Effector memory CD8-positive, alpha-beta T cell (primary cell): ENCODE data around the gene PCSK4.
A peak's percentile ranks its signal among the peaks of the same experiment; 100 is the strongest.

ENCODE experiments used
- ATAC-seq: fragments of 150-1000 bp; cut with Tn5 transposase; replicated peaks from 2 replicates; pipeline ENCODE4 v1.10.0; 2021; ENCODE audit warnings: mild to moderate bottlenecking, moderate library complexity
- DNase-seq, 3 experiments: peaks; one replicate each; pipeline ENCODE4 v3.0.0; 2021
- H3K27ac Mint-ChIP-seq, 2 donors: one replicate each; pipeline ENCODE4 v1.8.0; 2022; ENCODE audit warnings: mild to moderate bottlenecking in 2 of 2, mixed read lengths in 2 of 2, moderate library complexity in 2 of 2
- H3K27me3 Mint-ChIP-seq, 2 donors: one replicate each; pipeline ENCODE4 v1.8.0; 2022; ENCODE audit warnings: mixed read lengths in 2 of 2
- H3K36me3 Mint-ChIP-seq: one replicate; pipeline ENCODE4 v1.8.0; 2022; ENCODE audit warnings: mild to moderate bottlenecking, moderate library complexity, mixed read lengths; ENCODE audit not compliant: insufficient read depth
- H3K4me1 Mint-ChIP-seq, 2 donors: one replicate each; pipeline ENCODE4 v1.8.0; 2022; ENCODE audit warnings: low read depth in 2 of 2, mixed read lengths in 2 of 2
- H3K4me3 Mint-ChIP-seq, 2 donors: one replicate each; pipeline ENCODE4 v1.8.0; 2022; ENCODE audit warnings: mild to moderate bottlenecking in 2 of 2, mixed read lengths in 2 of 2, moderate library complexity in 2 of 2
- H3K9me3 Mint-ChIP-seq, 2 donors: one replicate each; pipeline ENCODE4 v1.8.0; 2022; ENCODE audit warnings: mixed read lengths in 2 of 2

PCSK4 gene

GRCh38 chr19:1451916-1452801 is 38.0 kb downstream of the PCSK4 start:
- H3K36me3 Mint-ChIP-seq, result peaks cover 24% of the 10 kb centered on the region
- H3K27me3 Mint-ChIP-seq, result peaks cover 55 to 86% of the 10 kb centered on the region in 2 donors
- no peaks in the 10 kb centered on the region for H3K9me3 Mint-ChIP-seq

DNA sequence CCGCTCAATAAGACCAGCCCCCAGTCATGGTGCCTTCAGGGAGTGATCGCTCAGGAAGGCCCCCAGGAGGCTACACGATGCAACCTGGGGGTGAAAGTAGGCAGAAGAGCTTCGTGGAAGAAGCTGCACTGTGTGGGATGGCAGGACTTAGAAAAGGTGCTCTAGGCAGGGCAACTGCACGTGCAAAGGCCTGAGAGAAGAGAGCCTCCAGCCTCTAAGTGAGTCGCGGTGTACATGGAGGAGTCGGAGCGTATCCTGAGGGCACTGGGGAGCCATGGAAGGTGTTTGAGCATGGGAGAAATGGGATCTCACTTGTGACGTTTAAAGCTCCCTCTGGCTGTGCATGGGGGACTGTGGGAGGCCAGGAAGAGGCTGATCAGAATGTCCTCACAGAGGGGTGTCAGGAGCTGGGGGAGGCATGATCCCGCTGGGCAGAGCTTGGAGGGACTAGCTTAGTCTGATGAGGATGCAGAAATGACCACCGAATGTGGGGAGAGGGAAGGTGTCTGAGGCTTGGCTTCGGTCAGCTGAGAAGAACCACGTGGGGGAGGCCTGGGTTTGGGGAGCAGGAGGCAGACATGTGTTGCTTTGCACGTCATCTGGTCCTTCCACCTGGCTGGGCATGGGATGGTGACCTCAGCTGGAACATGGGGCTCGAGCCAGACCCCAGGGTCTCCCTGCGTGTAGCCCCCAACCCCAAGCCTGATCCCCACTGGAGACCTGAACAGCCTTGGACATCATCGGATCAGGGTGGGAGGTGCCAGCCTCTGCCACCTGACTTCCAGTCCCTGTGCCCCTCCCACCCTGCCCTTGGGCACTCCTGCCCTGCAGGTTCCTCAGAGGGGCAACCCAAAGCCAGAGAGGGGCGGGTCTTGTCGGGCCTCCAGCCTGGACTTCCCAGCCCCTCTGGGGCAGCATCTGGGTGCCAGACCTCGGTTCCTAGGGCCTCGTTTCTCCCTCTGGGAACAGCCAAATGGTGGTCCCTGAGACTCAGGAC is 39.1 kb downstream of the PCSK4 start:
- peaks cover 58 to 89% of the 10 kb centered on the region in 2 donors for H3K27me3 Mint-ChIP-seq
- no peaks in the 10 kb centered on the region for H3K9me3 Mint-ChIP-seq
- no peak for ATAC-seq
- DNase-seq, result no peak
- H3K36me3 Mint-ChIP-seq, result peaks cover 25% of the 10 kb centered on the region
- peak overlapping the region; percentile 9 to 11 for H3K4me3 Mint-ChIP-seq
- H3K27ac Mint-ChIP-seq, result no peak overlapping the region
- peaks cover 10 to 13% of the 10 kb centered on the region in 2 donors for H3K4me1 Mint-ChIP-seq

More at GRCh38 chr19:1451916-1452801, 38.0 kb downstream of the PCSK4 start:
- DNase-seq (no peak), ATAC-seq (no peak)
- Mint-ChIP-seq H3K4me3 (no peak overlapping the region), H3K27ac (no peak overlapping the region), H3K4me1 (peaks cover 10 to 13% of the 10 kb centered on the region in 2 donors)

DNA sequence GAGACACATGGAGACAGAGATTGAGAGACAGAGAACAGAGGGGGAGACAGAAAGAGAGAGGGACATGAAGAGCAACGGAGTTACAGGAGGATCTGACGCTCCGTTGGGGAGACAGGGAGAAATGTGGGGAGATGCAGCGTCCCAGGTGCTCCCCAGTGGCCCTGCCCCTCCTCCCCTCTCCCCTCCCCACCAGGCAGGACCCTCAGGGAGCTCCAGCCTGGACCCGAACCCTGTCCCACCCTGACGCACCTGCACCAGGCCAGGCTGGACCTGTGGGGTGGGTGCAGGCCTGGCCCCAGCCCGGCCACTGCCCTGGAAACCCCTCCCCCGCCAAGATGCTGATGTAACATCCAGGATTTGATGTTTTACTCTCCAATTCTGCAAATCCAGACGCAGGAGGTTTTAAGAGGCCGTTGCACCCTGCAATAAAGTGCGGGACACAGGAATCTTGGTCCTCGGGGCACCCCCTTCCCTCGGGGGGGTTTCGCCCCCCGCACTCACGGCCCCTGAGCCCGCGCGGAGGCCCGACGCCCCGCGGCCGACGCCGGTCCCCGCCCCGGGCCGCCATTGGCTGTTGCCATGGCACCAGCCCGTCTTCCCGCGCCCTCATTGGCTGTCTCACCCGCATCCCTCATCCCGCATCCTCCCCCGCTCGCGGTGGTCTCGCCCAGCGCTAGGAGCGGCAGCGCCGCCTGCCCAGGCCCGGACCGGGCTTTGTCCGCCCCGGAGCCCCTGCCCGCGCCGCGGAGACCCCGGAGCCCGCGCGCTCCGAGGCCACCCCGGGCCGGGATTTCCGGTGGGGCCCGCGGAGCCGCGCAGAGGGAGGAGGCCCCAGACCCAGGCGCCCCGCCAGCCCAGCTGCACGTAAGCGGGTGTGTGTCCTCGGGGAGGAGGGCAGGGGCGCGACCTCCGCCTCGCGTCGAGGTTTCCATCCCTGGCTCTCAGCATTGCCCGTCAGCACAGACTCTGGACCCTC is 40.4 kb downstream of the PCSK4 start, which contains the start of gene APC2:
TSS of gene APC2 (plus strand) at position 655 of the 976 bp plus-strand sequence. CDS start 2,881 bp downstream, outside the sequence.
- Mint-ChIP-seq H3K4me3 (peak within 1 kb of the TSS; percentile 19 to 56), H3K36me3 (peaks cover 30% of the 10 kb centered on the region), H3K9me3 (no peaks in the 10 kb centered on the region), H3K27me3 (peaks cover 51 to 76% of the 10 kb centered on the region in 2 donors), H3K27ac (no peak within 1 kb of the TSS), H3K4me1 (peaks cover 9 to 10% of the 10 kb centered on the region in 2 donors)
- no peak for DNase-seq
- ATAC-seq, result no peak

DNA sequence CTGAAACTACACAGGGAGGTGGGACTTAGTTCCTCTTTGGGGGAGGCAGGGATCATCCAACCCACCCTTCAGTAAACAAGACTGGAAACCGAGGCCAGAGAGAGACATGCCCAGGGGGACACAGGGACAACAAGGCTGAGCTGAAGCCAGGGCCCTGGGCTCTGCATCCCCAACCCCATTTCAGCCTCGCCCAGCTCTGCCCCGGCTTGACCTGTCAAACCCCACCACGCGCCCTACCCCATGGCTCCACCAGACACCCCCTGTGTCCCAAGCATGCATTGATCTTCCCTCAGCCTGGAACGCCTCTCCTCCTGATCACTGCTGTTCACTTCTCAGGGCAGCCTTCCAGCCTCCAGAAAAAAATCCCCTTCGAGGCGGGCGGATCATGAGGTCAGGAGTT is 42.2 kb downstream of the PCSK4 start:
- no peaks in the 10 kb centered on the region for H3K9me3 Mint-ChIP-seq
- H3K36me3 Mint-ChIP-seq, result peaks cover 44% of the 10 kb centered on the region
- H3K4me3 Mint-ChIP-seq, result peak overlapping the region; percentile 51 to 56
- H3K27ac Mint-ChIP-seq, result no peak overlapping the region
- peaks cover 8 to 12% of the 10 kb centered on the region in 2 donors for H3K4me1 Mint-ChIP-seq
- ATAC-seq, result no peak
- no peak for DNase-seq
- peaks cover 41 to 58% of the 10 kb centered on the region in 2 donors for H3K27me3 Mint-ChIP-seq

- ATAC-seq, result no peak
These were observed 42.6 kb downstream of the PCSK4 start for GRCh38 chr19:1447504-1447903.

DNA sequence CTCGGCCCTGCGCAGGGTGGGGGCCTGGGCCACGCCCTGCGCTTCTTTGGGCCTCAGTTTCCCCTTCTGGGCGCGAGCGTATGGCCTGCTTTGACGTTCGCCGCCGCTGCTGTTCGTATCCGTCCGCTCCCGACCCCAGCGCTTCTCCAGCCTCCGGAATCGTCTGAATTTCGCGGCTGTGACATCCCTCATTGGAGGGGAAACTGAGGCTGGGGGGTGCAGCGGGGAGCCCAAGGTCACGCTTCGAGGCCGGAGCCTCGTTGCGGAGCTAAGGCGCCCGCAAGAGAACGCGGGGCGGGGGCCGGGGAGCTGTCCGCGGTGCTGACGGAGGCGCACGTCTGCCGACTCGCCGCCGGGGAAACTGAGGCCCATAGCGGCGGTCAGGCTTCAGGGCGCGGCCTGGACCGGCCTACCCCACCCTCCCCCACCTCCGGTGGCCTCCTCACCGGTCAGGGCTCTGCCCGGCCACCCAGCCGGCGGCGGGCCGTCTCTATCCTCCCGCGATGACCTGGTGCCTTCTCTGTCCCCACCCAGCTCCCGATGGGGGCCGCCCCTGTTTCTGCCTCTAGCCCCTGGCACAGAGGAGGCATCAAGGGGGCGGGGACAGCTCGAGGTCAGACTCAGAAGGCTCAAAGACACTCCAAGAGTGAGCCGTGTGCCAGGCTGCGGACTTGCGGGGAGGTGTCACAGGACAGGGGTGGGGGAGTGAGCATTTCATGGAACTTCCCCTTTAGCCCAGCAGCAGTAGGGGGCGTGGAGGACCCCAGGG is 43.3 kb downstream of the PCSK4 start:
- ATAC-seq (no peak), DNase-seq (no peak)
- peaks cover 52% of the 10 kb centered on the region for H3K36me3 Mint-ChIP-seq
- H3K4me1 Mint-ChIP-seq, result peaks cover 8 to 13% of the 10 kb centered on the region in 2 donors
- peak overlapping the region in 1 of 2 donors; percentile 28 for H3K27ac Mint-ChIP-seq
- H3K4me3 Mint-ChIP-seq, result peak overlapping the region; percentile 46 to 59
- H3K9me3 Mint-ChIP-seq, result no peaks in the 10 kb centered on the region
- H3K27me3 Mint-ChIP-seq, result peaks cover 37 to 48% of the 10 kb centered on the region in 2 donors

More at GRCh38 chr19:1447504-1447903, 42.6 kb downstream of the PCSK4 start:
- Mint-ChIP-seq H3K4me1 (peaks cover 8 to 12% of the 10 kb centered on the region in 2 donors), H3K9me3 (no peaks in the 10 kb centered on the region), H3K36me3 (peaks cover 47% of the 10 kb centered on the region), H3K27me3 (peaks cover 37 to 54% of the 10 kb centered on the region in 2 donors), H3K4me3 (peak overlapping the region; percentile 46 to 59), H3K27ac (peak overlapping the region in 1 of 2 donors; percentile 28)
- DNase-seq, result no peak

- peaks cover 60% of the 10 kb centered on the region for H3K36me3 Mint-ChIP-seq
- peak overlapping the region in 1 of 2 donors; percentile 83 for H3K27ac Mint-ChIP-seq
- peak overlapping the region; percentile 46 to 59 for H3K4me3 Mint-ChIP-seq
- no peak for DNase-seq
- H3K4me1 Mint-ChIP-seq, result peaks cover 8 to 16% of the 10 kb centered on the region in 2 donors
- H3K27me3 Mint-ChIP-seq, result peaks cover 33 to 40% of the 10 kb centered on the region in 2 donors
- ATAC-seq, result no peak
- no peaks in the 10 kb centered on the region for H3K9me3 Mint-ChIP-seq
These were observed 44.0 kb downstream of the PCSK4 start for GRCh38 chr19:1445932-1446712.

DNA sequence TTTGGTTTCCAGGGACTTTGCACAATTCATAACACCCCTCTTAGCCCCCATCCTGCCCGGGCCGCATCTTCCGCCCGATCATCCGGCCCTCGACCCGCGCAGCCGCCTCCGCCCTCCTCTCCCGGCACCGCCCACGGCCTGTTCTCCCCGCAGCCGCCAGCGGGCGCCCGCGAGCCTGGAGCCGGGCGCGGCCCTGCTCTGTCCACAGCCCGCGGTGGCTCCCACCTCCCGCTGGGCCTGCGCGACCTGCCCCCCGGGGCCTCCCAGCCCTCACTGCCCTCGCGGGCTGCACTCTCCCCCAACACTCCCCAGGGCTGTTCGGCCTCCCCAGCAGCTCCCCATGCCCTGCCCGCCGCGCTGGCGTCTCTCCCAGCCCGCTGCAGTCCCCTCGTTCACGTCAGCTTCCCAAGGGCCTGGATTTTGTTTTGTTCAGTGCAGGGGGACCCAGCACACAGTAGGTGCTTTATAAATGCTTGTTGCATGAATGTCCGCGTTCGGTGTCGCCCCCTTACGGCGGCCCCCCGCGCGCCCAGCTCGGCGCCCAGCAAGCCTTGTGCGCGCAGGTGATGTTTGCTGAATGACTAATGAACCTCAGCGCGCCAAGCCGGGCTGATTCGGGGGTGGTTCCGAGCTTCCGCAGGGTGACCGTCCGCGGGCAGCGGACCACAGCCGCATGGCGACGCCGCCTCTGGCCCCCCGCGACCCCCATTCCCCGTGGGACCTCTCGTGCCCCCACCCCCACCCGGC is 44.8 kb downstream of the PCSK4 start:
- peaks cover 25 to 32% of the 10 kb centered on the region in 2 donors for H3K27me3 Mint-ChIP-seq
- peak; percentile 78 to 81 (median 81) for DNase-seq
- peak overlapping the region; percentile 77 to 78 for H3K4me3 Mint-ChIP-seq
- H3K27ac Mint-ChIP-seq, result peak overlapping the region; percentile 35 to 83
- ATAC-seq, result peak; percentile 88
- peaks cover 67% of the 10 kb centered on the region for H3K36me3 Mint-ChIP-seq
- peaks cover 16 to 21% of the 10 kb centered on the region in 2 donors for H3K4me1 Mint-ChIP-seq
- no peaks in the 10 kb centered on the region for H3K9me3 Mint-ChIP-seq

DNA sequence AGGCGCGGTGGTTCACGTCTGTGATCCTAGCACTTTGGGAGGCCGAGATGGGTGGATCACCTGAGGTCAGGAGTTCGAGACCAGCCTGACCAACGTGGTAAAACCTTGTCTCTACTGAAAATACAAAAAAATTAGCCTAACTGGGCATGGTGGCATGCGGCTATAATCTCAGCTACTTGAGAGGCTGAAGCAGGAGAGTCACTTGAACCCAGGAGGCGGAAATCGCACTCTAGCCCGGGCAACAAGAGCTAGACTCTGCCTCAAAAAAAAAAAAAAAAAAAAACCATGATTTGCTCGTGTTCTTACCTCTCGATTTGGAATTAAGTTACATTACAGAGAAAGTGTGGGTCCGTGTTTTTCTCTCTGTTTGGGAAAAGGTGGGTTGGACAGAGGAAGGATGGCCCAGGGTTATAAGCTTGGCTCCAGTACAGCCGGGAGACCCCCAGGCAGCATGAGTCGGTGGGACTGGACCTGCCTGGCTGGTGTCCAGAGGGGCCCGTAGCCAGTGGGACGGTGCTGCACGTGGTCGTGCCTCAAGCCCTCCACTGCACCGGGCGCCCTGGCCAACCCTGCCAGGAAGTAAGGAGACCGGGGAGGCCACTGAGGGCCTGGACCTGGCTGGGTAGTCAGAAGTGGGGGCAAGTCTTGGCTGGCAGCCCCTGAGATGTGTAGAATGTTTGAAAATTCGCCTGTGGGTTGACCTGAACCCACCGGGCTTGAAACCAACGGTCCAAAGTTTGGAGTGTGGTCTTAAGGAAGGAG is 48.3 kb downstream of the PCSK4 start:
- Mint-ChIP-seq H3K36me3 (peaks cover 74% of the 10 kb centered on the region), H3K4me3 (peak overlapping the region; percentile 8 to 99), H3K9me3 (no peaks in the 10 kb centered on the region), H3K27me3 (peaks cover under 1 to 2% of the 10 kb centered on the region in 2 donors), H3K4me1 (peaks cover 26 to 32% of the 10 kb centered on the region in 2 donors), H3K27ac (peak overlapping the region in 1 of 2 donors; percentile 77)
- ATAC-seq, result no peak
- DNase-seq, result no peak

- DNase-seq (no peak), ATAC-seq (no peak)
- no peaks in the 10 kb centered on the region for H3K27me3 Mint-ChIP-seq
- no peaks in the 10 kb centered on the region for H3K9me3 Mint-ChIP-seq
- H3K27ac Mint-ChIP-seq, result peak overlapping the region in 1 of 2 donors; percentile 44
- peaks cover 26 to 32% of the 10 kb centered on the region in 2 donors for H3K4me1 Mint-ChIP-seq
- peaks cover 78% of the 10 kb centered on the region for H3K36me3 Mint-ChIP-seq
- peak overlapping the region; percentile 98 to 99 for H3K4me3 Mint-ChIP-seq
These were observed 49.1 kb downstream of the PCSK4 start for GRCh38 chr19:1441022-1441426.
